ENCODE results near the gene VPS33B.

Gene VPS33B

DNA sequence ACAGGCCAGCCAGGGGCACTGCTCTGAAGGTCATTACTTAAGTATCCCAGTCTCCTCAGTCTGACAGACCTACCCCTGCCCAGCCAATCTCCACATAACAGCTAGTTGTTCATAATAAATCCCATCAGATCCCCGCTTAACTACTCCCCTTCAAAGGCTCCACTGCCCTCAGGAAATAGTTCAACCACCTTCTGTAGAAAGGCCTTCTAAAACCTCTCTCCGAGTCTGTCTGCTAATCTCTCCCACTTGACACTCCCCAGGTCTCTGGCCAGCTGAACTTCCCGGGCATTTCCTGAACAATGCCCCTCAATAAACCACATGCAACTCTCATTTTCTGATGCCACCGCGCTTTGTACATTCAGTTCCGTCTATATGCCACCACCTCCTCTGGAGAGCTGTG is 34.1 kb downstream of the VPS33B start:
- H3K4me3 ChIP-seq (ENCODE audit: low read length): no peak overlapping the region
- no peak for DNase-seq (ENCODE audit: low read depth, low spot score)

DNA sequence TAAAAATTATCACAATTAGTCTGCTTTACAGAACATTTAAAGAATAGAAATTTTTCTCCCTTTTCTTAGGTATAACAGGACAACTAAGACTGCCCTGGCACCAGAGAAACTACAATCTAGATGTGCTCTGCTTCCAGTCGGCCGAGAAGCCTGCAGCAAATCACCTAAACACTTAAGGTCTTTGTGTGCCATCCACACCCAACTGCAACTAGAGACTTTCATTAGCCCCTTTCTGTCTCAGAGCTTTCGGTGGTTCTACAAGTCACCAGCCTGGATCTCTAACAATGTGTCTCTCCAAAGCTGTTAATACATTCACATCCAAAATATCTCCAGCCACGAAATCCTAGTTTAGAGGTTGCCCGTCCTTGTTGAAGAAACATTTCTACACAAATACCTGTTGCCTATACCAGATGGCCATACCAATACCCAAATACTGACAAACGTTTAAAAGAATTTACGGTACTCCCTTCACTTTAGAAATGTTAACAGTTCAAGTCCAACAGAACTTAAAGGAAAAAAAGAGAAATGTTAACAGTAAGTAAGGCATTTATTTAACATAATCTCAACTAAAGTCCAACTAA is 34.7 kb downstream of the VPS33B start:
- no peak overlapping the region for H3K4me3 ChIP-seq (ENCODE audit: low read length)
- DNase-seq (ENCODE audit: low read depth, low spot score): no peak

DNA sequence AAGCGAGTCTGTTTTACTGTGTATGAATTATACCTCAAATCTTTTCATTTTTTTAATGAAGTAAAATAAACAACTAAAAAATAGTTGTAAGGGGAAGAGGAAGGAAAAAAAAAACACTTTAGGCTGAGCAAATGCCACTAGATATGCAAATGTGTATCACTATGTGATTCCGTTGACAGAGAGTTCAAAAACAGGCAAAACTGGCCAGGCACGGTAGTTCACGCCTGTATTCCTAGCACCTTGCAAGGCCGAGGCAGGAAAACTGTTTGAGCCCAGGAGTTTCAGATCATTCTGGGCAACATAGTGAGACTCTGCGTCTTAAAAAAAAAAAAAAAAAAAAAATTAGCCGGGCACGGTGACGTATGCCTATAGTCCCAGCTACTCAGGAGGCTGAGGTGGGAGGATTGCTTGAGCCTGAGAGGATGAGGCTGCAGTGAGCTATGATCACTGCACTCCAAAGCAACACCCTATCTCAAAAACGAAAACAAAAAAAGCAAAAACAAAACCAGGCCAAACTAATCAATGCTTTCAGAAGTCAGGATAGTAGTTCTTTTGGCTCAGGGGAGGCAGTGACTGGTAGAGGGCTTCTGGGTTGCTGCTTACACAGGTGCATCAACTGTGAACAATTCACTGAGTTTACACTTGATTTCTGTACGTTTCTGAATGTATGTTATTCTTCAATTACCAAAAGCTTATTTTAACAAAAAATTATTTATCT is 35.4 kb downstream of the VPS33B start:
- H3K4me3 ChIP-seq (ENCODE audit: low read length): no peak overlapping the region
- no peak for DNase-seq (ENCODE audit: low read depth, low spot score)

DNA sequence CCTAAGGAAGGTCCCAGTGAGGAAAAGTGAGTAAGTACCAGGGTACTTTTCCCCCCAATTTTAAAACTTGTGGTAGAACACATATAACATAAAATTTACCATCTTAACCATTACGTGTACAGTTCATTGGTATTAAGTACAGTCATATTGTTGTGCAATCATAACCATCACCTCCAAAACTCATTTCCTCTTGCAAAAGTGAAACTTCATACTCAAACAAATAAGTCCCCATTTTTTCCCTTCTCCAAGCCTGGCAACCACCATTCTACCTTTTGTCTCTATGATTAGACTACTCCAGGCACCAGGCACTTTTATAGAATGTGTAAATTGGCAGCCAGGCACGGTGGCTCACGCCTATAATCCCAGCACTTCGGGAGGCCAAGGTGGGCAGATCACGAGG is 40.3 kb downstream of the VPS33B start:
- no peak for DNase-seq (ENCODE audit: low read depth, low spot score)
- no peak overlapping the region for H3K4me3 ChIP-seq (ENCODE audit: low read length)

DNA sequence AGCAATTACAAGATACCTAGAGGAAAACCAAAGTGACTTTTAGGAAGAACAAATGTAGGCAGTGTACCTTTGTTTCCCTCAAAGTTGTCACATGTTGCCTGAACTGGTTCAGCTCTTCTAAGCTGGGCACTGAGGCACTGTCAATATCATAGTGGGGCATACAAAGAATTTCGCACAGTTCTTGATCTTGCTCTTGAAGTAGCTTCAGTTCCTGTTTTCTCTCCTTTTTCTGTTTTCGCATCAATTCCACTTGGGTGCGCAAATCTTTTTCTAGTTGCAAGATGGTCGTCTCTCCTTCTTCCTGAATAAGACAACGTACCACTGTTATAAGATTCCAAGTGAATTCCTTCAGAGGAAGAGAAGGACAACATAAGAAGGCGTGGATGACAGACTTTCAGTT is 40.7 kb downstream of the VPS33B start:
- H3K4me3 ChIP-seq (ENCODE audit: low read length): no peak overlapping the region
- no peak for DNase-seq (ENCODE audit: low read depth, low spot score)

DNA sequence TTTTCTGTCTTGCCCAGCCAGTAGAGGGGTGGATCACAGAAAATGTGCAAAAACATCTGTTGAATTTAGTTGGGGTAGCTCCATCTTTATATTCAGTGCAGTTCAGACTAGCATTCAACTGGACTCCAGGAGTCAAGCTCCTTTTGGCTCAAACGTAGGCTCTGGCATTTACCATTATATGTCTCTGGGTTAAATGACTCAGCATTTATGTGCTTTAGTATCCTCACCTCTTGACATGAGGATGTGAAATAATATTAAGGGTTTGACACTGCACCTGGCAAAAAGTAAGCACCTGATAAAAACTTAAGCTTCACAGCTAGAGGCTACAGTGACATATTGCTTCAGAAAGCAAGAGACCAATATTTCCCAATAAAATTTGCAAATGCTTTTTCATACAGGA is 42.8 kb downstream of the VPS33B start:
- H3K4me3 ChIP-seq (ENCODE audit: low read length): no peak overlapping the region
- DNase-seq (ENCODE audit: low read depth, low spot score): no peak

DNA sequence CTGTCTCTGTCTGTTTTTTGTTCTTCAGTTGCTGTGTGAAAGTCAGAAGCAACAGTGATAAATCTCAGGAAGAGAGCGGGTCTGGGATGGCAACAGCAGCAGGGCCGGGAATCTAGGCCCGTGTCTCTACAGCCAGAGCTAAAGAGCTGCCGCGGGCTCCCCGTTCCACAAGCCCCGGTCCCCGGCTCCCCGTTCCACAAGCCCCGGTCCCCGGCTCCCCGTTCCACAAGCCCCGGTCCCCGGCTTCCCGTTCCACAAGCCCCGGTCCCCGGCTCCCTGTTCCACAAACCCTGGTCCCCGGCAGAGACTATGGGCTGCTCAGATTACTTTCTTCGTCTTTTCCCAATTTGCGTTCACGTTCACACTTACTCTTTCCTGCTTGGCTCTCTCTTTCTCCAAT is 48.2 kb downstream of the VPS33B start:
- DNase-seq (ENCODE audit: low read depth, low spot score): no peak
- H3K4me3 ChIP-seq (ENCODE audit: low read length): no peak overlapping the region

DNA sequence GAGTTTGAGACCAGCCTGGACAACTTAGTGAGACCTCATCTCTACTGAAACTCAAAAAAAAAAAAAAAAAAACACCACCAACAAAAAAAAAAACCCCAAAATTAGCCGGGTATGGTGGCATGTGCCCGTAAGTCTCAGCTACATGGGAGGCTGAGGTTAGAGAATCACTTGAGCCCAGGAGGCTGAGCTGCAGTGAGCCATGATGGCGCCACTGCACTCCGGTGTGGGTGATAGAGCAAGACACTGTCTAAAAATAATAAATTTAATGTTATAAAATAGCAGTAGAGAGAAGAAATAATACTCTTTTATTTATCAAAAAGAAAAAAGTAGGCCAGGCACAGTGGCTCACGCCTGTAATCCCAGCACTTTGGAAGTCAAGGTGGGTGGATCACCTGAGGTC is 50.3 kb downstream of the VPS33B start:
- DNase-seq (ENCODE audit: low read depth, low spot score): no peak
- H3K4me3 ChIP-seq (ENCODE audit: low read length): no peak overlapping the region

DNA sequence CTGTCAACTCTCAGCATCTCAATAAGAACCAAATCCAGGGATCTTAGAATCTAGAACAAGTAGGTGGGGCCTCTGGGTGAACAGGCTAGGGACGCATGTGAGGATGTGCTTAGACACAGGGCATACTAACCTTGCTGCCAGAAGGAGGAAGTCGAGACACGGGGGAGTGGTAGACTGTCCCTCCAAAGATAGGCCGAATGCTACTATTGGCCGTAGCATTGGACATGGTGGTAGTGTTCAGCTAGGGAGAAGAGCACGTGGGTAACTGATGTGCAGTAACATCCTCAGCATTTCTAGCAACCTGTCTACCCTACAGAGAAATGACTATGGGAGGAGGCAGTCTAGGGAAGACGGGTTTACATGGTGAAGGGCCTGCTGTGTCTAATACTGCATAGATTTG is 52.1 kb downstream of the VPS33B start:
- DNase-seq (ENCODE audit: low read depth, low spot score): no peak
- H3K4me3 ChIP-seq (ENCODE audit: low read length): no peak overlapping the region

DNA sequence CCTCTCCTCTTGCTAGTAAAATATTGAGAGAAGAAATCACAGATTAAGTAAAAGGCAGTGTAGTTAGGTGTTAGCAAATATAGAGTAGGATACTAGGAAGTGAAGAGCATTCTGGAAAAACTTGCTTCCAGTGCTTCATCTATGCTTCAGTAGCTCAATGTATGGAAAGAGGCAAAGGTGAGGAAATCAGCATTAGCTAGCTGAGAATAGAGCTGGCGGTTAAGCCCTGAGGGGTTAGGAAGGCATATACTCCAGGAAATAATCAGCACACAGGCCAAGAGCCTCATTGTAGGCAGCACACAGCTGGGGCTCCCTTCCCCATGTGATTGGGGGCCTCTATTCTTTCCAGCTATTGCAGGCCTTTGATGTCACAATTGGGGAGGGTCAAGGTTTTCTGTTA is 54.0 kb downstream of the VPS33B start:
- no peak overlapping the region for H3K4me3 ChIP-seq (ENCODE audit: low read length)
- no peak for DNase-seq (ENCODE audit: low read depth, low spot score)

DNA sequence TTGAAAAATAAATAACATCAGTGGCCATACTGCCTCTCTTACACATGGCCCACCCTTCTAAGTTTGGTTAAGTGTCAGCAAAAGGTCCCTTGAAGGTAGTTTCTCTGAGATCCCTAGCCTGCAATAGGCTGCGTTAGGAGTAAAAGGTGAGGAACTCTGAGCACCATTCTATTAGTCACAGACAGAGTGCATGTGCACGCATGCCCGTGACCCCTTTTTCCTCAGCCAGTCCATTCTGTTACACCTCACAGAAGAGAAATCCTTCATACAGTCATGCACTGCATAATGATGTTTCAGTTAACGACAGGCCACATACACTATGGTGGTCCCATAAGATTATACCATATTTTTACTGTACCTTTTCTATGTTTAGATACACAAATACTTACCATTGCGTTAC is 55.2 kb downstream of the VPS33B start:
- no peak for DNase-seq (ENCODE audit: low read depth, low spot score)
- no peak overlapping the region for H3K4me3 ChIP-seq (ENCODE audit: low read length)

DNA sequence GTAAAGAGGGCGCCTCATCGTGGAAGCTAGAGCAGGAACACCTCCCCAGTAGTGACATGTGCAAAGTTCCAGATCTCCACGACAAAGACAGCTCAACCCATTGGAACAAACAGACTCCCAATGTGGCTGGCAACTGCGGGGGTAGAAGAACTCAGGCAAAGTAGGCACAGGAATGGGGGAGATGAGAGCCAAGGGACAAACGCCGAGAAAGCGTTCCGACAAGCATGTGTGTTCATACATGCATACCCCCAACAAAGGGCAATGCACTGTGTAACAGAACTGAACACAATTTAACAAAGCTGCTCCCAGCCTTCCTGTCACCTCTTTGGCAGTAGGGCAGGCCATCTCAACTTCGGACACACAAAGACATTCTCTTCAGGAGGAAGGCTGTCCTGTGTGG is 56.1 kb downstream of the VPS33B start:
- no peak for DNase-seq (ENCODE audit: low read depth, low spot score)
- H3K4me3 ChIP-seq (ENCODE audit: low read length): no peak overlapping the region

DNA sequence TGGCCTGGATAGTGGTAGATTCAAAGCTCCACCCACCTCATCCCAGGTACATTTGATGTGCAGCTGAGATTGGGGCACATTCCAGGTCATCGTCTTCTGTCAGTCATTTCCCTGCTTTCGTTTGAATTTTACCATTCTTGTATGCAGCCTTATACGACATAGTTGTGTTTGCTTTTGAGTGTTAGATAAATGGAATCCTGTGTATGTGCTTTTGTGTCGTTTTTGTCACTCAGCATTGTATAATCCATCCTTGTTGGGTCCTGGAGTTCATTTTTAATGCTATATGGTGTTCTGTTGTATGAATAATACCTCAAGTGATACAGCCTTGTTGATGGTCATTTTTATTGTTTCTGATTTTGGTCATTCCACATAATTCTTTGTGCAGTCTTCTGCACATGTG is 60.4 kb downstream of the VPS33B start:
- no peak overlapping the region for H3K4me3 ChIP-seq (ENCODE audit: low read length)
- DNase-seq (ENCODE audit: low read depth, low spot score): no peak

DNA sequence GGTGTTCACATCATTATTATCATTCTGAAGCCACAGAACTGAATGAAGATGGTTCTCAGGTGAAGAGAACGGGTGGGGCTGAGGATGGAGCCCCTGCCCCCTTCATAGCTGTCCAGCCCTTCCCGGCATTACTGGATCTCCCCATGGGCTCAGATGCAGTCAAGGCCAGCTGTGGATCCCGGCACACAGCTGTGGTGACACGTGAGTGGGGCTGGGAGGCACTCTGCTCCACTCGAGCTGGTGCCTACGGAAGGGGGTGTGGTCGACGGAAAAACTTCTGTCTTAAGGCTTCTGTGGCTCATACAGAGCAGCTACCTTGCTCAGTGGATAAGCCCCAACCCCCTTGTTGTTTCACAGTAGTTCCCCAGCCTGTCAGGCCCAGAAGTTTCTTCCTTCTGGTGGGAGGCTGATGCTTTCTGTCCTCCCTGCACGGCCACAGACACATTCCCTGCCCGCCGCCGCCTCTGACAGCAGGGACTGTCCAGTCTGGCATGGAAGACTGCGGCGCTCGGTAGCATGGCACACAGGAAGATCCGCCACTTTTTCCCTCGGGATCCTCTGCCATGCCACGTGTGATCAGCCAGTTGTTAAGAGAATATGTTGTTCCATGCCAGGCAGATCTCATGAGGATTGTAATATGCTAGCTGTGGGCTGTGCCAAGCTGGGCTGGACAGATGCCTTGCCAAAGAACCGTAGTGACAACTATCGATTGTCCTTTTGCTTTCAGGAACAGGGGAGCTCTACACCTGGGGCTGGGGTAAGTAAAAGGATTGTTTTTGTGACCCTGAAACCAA is 61.9 kb downstream of the VPS33B start:
- no peak overlapping the region for H3K4me3 ChIP-seq (ENCODE audit: low read length)
- no peak for DNase-seq (ENCODE audit: low read depth, low spot score)

DNA sequence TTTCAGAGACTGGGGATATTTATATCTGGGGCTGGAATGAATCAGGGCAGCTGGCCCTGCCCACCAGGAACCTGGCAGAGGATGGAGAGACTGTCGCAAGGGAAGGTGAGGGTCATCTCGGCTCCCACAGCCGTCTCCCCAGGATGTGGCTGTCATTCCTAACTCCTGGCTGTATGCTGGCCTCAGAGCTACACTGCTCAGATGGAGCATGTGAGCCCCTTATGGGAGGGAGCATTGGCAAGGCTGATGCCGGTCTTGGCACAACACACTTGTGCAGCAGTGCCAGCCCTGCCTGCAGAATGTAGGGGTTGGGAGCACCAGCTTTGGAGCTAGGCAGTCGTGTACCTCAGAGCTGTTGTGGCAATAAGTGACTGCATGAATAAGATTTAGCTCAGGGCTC is 62.5 kb downstream of the VPS33B start:
- no peak for DNase-seq (ENCODE audit: low read depth, low spot score)
- no peak overlapping the region for H3K4me3 ChIP-seq (ENCODE audit: low read length)

DNA sequence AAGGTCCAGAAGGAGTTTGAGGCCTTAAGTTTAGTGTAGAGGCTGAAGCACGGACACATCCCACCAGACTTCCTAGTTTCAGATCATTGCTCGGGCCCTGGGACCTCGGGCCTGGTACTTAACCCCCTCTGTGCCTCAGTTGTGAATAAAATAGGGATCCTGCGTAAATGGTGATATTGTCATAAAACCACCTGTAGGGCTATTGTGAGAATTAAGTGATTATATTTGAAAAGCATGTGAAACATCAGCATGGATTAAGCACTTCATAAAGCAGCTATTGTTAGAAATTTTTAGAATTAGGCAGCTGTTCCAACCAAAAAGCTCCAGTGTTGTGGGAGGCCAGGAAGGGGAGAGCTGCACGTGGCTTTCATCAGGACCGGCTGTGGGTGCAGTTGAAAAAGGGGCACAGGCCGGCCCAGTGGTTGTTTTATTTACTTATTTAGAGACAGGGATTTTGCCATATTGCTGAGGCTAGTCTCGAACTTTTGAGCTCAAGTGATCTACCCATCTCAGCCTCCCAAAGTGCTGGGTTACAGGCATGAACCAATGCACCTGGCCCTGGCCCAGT is 63.3 kb downstream of the VPS33B start:
- no peak overlapping the region for H3K4me3 ChIP-seq (ENCODE audit: low read length)
- DNase-seq (ENCODE audit: low read depth, low spot score): no peak

DNA sequence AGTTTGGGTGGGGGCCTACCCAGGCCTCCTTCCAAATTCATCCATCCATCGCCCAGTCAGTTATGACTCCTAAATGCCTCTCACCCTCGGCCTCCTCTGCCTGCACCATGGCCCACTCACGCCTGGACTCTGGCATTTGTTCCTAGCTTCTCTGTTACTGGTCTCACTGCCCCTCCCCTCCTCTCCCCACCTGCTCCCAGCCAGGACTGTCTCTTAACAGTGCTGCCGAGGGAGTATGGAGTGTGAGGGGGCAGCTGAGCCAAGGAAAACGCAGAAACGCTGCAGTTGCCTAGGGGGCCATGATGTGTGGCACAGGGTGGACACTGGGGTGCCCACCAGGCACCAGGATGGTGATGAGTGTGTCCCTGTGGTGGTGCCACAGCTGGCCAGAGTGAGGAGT is 64.6 kb downstream of the VPS33B start:
- no peak for DNase-seq (ENCODE audit: low read depth, low spot score)
- H3K4me3 ChIP-seq (ENCODE audit: low read length): no peak overlapping the region

DNA sequence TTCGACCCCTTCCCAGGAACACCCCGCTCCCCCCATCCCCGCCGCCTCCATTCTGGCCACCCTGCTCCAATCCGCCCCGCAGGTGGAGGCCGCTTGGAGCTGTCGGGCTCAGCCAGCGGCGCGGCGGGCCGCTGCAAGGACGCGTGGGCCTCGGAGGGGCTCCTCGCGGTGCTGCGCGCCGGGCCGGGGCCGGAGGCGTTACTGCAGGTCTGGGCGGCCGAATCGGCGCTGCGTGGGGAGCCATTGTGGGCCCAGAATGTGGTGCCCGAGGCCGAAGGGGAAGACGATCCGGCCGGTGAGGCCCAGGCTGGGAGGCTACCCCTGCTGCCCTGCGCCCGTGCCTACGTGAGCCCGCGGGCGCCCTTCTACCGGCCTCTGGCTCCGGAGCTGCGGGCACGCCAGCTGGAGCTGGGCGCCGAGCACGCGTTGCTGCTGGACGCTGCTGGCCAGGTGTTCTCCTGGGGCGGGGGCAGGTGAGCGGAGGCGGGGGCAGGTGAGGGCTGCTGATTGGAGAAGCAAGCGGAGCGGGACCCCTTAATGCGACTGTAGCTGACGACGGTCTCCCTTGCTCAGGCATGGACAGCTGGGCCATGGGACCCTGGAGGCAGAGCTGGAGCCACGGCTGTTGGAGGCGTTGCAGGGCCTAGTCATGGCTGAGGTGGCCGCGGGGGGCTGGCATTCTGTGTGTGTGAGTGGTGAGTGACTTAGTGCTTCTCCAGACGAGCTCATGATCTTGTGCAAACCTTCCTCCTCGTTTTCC is 65.2 kb downstream of the VPS33B start:
- no peak overlapping the region for H3K4me3 ChIP-seq (ENCODE audit: low read length)
- DNase-seq (ENCODE audit: low read depth, low spot score): no peak

DNA sequence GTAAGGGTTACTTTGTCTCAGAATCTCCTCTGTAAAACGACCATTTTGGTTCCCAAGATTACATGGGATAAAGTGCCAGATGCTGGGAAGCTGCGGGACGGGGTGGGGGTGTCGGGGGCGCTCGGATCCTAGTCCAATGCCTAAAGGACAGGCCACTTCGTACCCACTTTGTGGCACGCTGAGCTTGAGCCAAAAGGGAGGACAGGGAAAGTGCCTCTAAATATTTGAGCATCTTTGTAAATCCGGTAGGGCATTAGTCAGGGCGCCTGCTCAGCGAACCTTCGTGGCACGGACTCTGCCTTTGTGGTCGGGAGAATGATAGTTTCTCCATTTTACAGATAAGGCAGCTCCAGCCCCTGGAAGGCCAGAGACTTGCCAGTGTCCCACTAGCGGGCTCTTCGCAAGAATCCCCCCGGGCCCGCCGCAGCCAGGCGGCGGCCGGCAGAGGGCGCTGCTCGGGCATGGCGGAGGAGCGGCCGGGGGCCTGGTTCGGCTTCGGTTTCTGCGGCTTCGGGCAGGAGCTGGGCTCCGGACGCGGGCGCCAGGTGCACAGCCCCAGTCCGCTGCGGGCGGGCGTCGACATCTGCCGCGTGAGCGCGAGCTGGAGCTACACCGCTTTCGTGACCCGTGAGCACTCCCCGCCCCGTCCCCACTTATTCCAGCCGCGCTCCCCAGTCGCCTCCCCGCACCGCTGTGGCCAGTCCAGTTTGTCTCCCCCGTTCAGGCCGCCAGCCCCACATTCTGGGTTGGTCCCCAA is 65.9 kb downstream of the VPS33B start:
- peak overlapping the region; percentile 87 for H3K4me3 ChIP-seq (ENCODE audit: low read length)
- no peak for DNase-seq (ENCODE audit: low read depth, low spot score)

Data from Jurkat, Clone E6-1 (cell line).